Ramos (cell line): Measurements from ENCODE around the gene MAGEL2.

Experiments used
- in situ Hi-C: fragments of 300-500 bp; cut with MboI; formaldehyde crosslinking; loops from one replicate; pipeline ENCODE4 v1.14.3; 2022; ENCODE audit warnings: low sequenced_read_pairs; ENCODE audit not compliant: unreplicated experiment

Gene MAGEL2

GRCh38 chr15:23647421-23648370, at the start of gene MAGEL2:
TSS of gene MAGEL2 (minus strand) at chr15:23647867. CDS start at chr15:23647742, 125 bp downstream.
- in situ Hi-C loops = loop anchor here (10.0 kb wide), 1 partner anchor 217 kb away; no protein-coding TSS in a partner anchor

GRCh38 chr15:23695282-23695681, 47.6 kb upstream of the MAGEL2 start:
- in situ Hi-C loops = loop anchor here (25.0 kb wide), 1 partner anchor 92 kb away; no protein-coding TSS in a partner anchor

GRCh38 chr15:23694592-23694991, 46.9 kb upstream of the MAGEL2 start:
- in situ Hi-C loops = loop anchor here (25.0 kb wide), 1 partner anchor 93 kb away; no protein-coding TSS in a partner anchor

GRCh38 chr15:23690450-23690852, 42.8 kb upstream of the MAGEL2 start:
- in situ Hi-C loops = loop anchor here (25.0 kb wide), 1 partner anchor 97 kb away; no protein-coding TSS in a partner anchor

- in situ Hi-C loops = loop anchor here (25.0 kb wide), 1 partner anchor 97 kb away; no protein-coding TSS in a partner anchor
Observed at GRCh38 chr15:23690015-23690414, 42.3 kb upstream of the MAGEL2 start.

GRCh38 chr15:23687143-23687470, 39.4 kb upstream of the MAGEL2 start, which contains the start of gene NDN:
TSS of gene NDN (minus strand) at chr15:23687305. CDS start at chr15:23687217, 88 bp downstream.
- in situ Hi-C loops = loop anchor here (25.0 kb wide), 1 partner anchor 100 kb away; no protein-coding TSS in a partner anchor

- in situ Hi-C loops = loop anchor here (25.0 kb wide), 1 partner anchor 101 kb away; no protein-coding TSS in a partner anchor
Observed at GRCh38 chr15:23686466-23687142, 38.9 kb upstream of the MAGEL2 start.

GRCh38 chr15:23671481-23671880, 23.8 kb upstream of the MAGEL2 start:
- in situ Hi-C loops = no loop called here

- in situ Hi-C loops = no loop called here
Observed at GRCh38 chr15:23670970-23671369, 23.3 kb upstream of the MAGEL2 start.

GRCh38 chr15:23663232-23663631, 15.6 kb upstream of the MAGEL2 start:
- in situ Hi-C loops = no loop called here

- in situ Hi-C loops = loop anchor here (10.0 kb wide), 1 partner anchor 216 kb away; no protein-coding TSS in a partner anchor
Observed at GRCh38 chr15:23648920-23649515, 1.4 kb upstream of the MAGEL2 start.

GRCh38 chr15:23647001-23647295, 719 bp downstream of the MAGEL2 start:
- in situ Hi-C loops = loop anchor here (10.0 kb wide), 1 partner anchor 218 kb away; no protein-coding TSS in a partner anchor

GRCh38 chr15:23646165-23647000, 1.3 kb downstream of the MAGEL2 start:
- in situ Hi-C loops = loop anchor here (10.0 kb wide), 1 partner anchor 218 kb away; no protein-coding TSS in a partner anchor

GRCh38 chr15:23645371-23646164, 2.1 kb downstream of the MAGEL2 start:
- in situ Hi-C loops = loop anchor here (10.0 kb wide), 1 partner anchor 219 kb away; no protein-coding TSS in a partner anchor

- in situ Hi-C loops = loop anchor here (10.0 kb wide), 1 partner anchor 220 kb away; no protein-coding TSS in a partner anchor
Observed at GRCh38 chr15:23644829-23645228, 2.8 kb downstream of the MAGEL2 start.

GRCh38 chr15:23642413-23643044, 5.1 kb downstream of the MAGEL2 start:
- in situ Hi-C loops = loop anchor here (10.0 kb wide), 1 partner anchor 222 kb away; no protein-coding TSS in a partner anchor

GRCh38 chr15:23634181-23634580, 13.5 kb downstream of the MAGEL2 start:
- in situ Hi-C loops = no loop called here

GRCh38 chr15:23629234-23629805, 18.3 kb downstream of the MAGEL2 start:
- in situ Hi-C loops = no loop called here
